Mucosa of descending colon (tissue), 3 donors: ENCODE results near the gene DDX27. TPM values are rescaled to one million over a fixed set of nuclear protein-coding genes. Genes with fewer than 3 reads are reported as not detected.

ENCODE experiments used
- ATAC-seq: fragments of 200-7000 bp; cut with Tn5 transposase; one replicate; pipeline ENCODE4 v1.9.1; 2020; ENCODE audit warnings: mild to moderate bottlenecking, moderate library complexity
- DNase-seq, 3 donors: peaks; one replicate each; pipeline ENCODE4 v3.0.0-alpha.2; 2020
- H3K36me3 ChIP-seq: fragments of 200-600 bp; one replicate; pipeline ENCODE4 v1.8.0; 2021; ENCODE audit warnings: low read depth, mild to moderate bottlenecking
- H3K4me1 ChIP-seq: fragments of 200-600 bp; one replicate; pipeline ENCODE4 v1.8.0; 2021; ENCODE audit warnings: low read depth, mild to moderate bottlenecking
- H3K4me3 ChIP-seq: fragments of 200-600 bp; one replicate; pipeline ENCODE4 v1.8.0; 2021; ENCODE audit warnings: mild to moderate bottlenecking
- H3K9me3 ChIP-seq: fragments of 200-600 bp; one replicate; pipeline ENCODE4 v1.8.0; 2021; ENCODE audit warnings: mild to moderate bottlenecking
- CTCF ChIP-seq: fragments of 200-600 bp; IDR thresholded peaks from one replicate; pipeline ENCODE4 v1.8.0; 2022; ENCODE audit warnings: antibody characterized with exemption, mild to moderate bottlenecking
- intact Hi-C, 2 donors: fragments of 100-400 bp; cut with DNase I in 1 of 2; cut with micrococcal nuclease in 1 of 2; formaldehyde crosslinking; loops; one replicate each; pipeline versions ENCODE4 v1.11.0 to v1.11.1; 2022; cut with DNase I, micrococcal nuclease
- total RNA-seq, 3 donors: library from RNA; stranded (reverse); fragmentation: NEBNext Ultra II Directional in 2 of 3; extraction: Animal tissue kit (Norgen Biotek cat#: 25700) in 2 of 3; gene quantifications; one replicate each; pipeline versions ENCODE4 v1.2.1 to v1.2.4, GENCODE V29; 2021 to 2023
- donor health status: DM: no; HTN: no; CAD: no; lungs with moderate emphysema.
- donor health status: DM: no; HTN: no; CAD: no.
- donor health status: DM: no; HTN: yes; CAD: no.

Gene DDX27
- total RNA-seq, 3 donors from 2014 or later = 27.1 to 32.8 (median 32.5) TPM

GRCh38 chr20:49277786-49278035 is 58.5 kb downstream of the DDX27 start:
- peaks cover 32% of the 10 kb centered on the region for H3K36me3 ChIP-seq
- peaks cover 31% of the 10 kb centered on the region for H3K9me3 ChIP-seq
- DNase-seq (no peak), ATAC-seq (no peak)
- no peak for TF ChIP-seq CTCF
- peaks cover 28% of the 10 kb centered on the region for H3K4me1 ChIP-seq
- H3K4me3 ChIP-seq = peak overlapping the region; percentile 82
- intact Hi-C loops = no loop called here

DNA sequence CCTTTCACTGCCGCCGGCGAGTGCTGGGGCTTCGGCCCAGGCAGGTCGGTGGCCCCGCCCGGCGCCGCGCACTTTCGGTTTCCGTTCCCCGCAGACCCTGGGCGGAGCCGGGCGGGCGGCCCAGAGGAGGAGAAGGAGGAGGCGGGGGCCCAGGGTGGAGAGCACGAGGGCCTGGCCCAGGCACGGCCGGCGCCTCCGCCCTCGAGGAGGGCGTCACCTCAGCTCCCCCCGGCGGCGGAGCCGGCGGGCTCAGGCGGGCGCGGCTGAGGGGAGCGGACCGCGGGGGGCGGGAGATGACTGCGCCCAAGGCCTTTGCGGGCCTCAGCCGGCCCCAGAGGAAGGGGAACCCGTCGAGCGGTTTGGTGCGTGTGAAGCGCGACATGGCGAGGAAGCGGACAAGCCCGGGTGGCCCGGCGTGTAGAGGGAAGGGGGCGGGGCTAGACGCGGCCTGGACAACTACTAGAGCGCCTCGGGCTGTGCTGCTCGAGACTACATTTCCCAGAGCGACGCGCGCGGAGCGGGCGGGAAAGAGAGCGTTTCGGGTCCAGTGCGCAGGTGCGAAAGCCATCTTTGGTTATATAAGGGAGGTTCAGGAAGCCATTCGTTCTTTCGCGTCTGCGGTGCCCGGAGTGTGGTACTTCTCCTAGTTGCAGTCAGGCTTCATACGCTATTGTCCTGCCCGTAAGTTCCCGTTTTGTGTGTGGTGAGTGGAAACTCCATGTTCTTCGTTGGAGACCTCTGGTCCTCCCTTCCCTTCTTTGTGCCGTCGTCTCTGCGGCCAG is 59.0 kb downstream of the DDX27 start, which contains the start of gene ZNFX1:
Gene ZNFX1 (minus strand): TSS at position 22 of the 782 bp plus-strand sequence. CDS start 2,218 bp downstream, outside the sequence.
- peak; percentile 94 for ATAC-seq
- TF ChIP-seq CTCF = peak; percentile 23
- H3K4me1 ChIP-seq = peaks cover 25% of the 10 kb centered on the region

GRCh38 chr20:49278818-49279676 is 59.8 kb downstream of the DDX27 start:
- intact Hi-C loops = no loop called here
- Histone ChIP-seq H3K4me1 (peaks cover 25% of the 10 kb centered on the region), H3K9me3 (peaks cover 43% of the 10 kb centered on the region), H3K36me3 (peaks cover 35% of the 10 kb centered on the region), H3K4me3 (peak overlapping the region; percentile 82)
- ATAC-seq (no peak), DNase-seq (peak; percentile 35 to 56 (median 49))
- TF ChIP-seq CTCF = no peak

More for the DNA sequence above, 59.0 kb downstream of the DDX27 start, which contains the start of gene ZNFX1:
- intact Hi-C loops = no loop called here
- Histone ChIP-seq H3K9me3 (peaks cover 36% of the 10 kb centered on the region), H3K4me3 (peak within 1 kb of the TSS; percentile 82), H3K36me3 (peaks cover 28% of the 10 kb centered on the region)
- DNase-seq = peak; percentile 99 to 100 (median 100)

- Histone ChIP-seq H3K4me1 (peaks cover 25% of the 10 kb centered on the region), H3K9me3 (peaks cover 51% of the 10 kb centered on the region), H3K4me3 (no peak overlapping the region), H3K36me3 (peaks cover 43% of the 10 kb centered on the region)
- ATAC-seq (no peak), DNase-seq (no peak)
- intact Hi-C loops = no loop called here
- TF ChIP-seq CTCF = no peak
These were observed 60.7 kb downstream of the DDX27 start for GRCh38 chr20:49279677-49280462.

DNA sequence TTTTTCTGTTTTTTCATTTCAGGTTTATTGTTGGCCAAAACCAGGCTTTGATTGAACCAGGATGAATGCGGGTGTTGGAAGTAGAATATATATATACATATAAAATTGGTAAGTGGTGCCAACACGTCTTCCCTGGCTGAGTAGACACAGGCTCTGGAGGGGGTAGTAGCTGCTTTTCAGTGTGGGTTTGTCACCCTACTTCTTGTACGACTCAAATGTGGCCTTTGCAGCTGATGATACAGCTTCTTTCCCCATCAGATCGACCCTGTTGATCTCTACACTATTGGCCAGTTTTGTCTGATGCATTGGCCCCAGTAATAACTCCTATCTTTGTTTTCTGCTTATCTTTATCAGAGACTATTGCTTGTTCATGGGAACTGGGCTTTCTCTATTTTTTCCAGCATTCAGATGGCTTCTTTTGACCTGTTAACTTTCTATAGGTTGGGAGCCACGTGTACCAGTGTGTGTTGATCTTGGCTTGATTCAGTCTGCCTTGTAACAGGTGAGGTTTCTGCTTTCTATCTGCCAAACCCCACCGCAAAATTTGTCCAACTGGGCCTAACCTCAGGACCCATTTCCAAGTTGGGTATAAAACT is 61.3 kb downstream of the DDX27 start:
- no peak for DNase-seq
- peaks cover 58% of the 10 kb centered on the region for H3K9me3 ChIP-seq
- intact Hi-C loops = no loop called here
- ATAC-seq = no peak
- H3K36me3 ChIP-seq = peaks cover 49% of the 10 kb centered on the region
- H3K4me3 ChIP-seq = no peak overlapping the region
- H3K4me1 ChIP-seq = peaks cover 25% of the 10 kb centered on the region
- no peak for TF ChIP-seq CTCF
